Measurements from ENCODE around the gene PRSS53. TPM values are rescaled to one million over a fixed set of nuclear protein-coding genes. Genes with fewer than 3 reads are reported as not detected.
A peak's percentile ranks its signal among the peaks of the same experiment; 100 is the strongest.

The PRSS53 gene
- total RNA-seq, 4 donors from 2014 or later: 2.3 to 3.8 (median 2.7) TPM

DNA sequence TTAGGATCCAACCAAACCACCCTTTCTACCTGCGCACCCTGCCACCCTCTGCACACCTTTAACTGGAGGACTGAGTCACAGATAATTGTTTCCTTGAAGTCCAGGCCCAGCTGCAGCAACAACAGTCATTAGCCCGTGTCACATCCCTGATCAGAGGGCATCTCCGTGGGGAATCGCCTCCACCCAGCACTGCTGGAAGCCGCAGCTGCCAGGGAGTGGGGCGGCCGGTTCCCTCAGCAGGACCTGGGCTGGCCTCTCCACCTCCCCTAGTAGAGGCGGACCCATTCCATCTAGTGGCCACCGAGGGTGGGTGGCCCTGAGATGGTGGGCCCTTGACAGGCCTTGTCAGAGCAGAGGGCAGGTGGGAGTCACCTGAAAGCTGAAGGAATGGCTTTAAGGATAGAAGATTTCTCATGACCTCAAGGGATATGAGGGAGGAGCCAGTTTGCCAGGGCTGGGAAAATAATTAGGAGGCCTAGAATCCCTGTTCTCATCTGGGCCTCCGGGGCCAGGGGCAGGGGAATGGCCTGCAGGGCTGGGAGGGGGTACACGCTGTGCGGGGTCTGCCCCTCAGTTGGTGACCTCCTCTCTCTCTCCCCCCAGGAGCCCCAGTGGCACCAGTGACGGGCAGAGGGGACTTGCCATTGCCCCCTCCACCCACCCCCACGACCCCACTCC is 6.2 kb downstream of the PRSS53 start:
- DNase-seq (ENCODE audit: low spot score in 2 of 2): no peak
- intact Hi-C loops (cut with DNase I; ENCODE audit: low total_unique reads): no loop called here
- WGBS, 2 donors: 65 to 78% methylated on average over 12 to 13 of the region's 14 CpGs
- TF ChIP-seq, protein P1, sequence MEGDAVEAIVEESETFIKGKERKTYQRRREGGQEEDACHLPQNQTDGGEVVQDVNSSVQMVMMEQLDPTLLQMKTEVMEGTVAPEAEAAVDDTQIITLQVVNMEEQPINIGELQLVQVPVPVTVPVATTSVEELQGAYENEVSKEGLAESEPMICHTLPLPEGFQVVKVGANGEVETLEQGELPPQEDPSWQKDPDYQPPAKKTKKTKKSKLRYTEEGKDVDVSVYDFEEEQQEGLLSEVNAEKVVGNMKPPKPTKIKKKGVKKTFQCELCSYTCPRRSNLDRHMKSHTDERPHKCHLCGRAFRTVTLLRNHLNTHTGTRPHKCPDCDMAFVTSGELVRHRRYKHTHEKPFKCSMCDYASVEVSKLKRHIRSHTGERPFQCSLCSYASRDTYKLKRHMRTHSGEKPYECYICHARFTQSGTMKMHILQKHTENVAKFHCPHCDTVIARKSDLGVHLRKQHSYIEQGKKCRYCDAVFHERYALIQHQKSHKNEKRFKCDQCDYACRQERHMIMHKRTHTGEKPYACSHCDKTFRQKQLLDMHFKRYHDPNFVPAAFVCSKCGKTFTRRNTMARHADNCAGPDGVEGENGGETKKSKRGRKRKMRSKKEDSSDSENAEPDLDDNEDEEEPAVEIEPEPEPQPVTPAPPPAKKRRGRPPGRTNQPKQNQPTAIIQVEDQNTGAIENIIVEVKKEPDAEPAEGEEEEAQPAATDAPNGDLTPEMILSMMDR (IDR thresholded peaks at IDR 0.05): no peak
- no peak for TF ChIP-seq POLR2A (IDR thresholded peaks at IDR 0.05)
- H3K4me3 ChIP-seq (ENCODE audit: low read depth, poor library complexity, severe bottlenecking): no peak overlapping the region

DNA sequence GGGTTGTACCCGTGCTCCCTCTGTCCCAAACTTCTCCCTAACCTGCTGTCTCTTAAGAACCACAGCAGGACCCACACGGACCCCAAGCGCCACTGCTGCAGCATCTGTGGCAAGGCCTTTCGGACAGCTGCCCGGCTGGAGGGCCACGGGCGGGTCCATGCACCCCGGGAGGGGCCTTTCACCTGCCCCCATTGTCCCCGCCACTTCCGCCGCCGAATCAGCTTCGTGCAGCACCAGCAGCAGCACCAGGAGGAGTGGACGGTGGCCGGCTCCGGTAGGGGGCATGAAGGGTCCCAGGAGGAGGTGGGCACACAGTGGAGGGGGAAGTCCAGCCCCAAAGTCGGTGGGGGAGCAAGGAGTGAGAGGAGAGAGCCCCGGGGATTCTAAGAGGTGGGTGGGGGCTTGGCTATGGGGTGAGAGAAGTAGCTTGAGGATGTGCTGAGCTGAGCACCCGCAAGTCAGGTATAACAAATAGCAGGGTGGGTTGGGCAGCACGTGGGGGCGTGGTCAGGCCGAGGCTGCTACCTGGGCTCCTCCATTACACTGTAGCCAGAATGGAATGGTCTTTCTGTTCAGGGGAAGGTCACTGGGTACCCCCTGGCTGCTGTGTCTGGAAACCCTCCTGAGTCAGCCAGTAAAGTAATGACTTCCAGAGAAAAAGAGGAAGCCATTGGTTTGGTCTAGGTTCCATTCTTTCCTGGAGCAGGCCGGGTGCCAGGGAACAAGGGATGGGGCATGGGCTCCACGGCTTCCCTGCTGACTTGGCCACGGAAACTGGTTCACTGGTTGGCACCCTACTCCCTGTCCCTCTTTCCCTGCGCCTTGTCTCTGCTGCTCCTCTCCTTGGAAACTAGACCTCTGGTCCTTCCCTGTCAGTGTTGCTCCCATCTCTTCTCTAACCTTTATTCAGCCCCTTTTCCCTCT is 7.1 kb downstream of the PRSS53 start:
- TF ChIP-seq, protein P1 (IDR thresholded peaks at IDR 0.05): no peak
- no peak overlapping the region for H3K4me3 ChIP-seq (ENCODE audit: low read depth, poor library complexity, severe bottlenecking)
- peak in 1 of 2 donors; percentile 85 for DNase-seq (ENCODE audit: low spot score in 2 of 2)
- WGBS, 2 donors: 82 to 83% methylated on average over 26 of the region's 26 CpGs
- intact Hi-C loops (cut with DNase I; ENCODE audit: low total_unique reads): no loop called here

DNA sequence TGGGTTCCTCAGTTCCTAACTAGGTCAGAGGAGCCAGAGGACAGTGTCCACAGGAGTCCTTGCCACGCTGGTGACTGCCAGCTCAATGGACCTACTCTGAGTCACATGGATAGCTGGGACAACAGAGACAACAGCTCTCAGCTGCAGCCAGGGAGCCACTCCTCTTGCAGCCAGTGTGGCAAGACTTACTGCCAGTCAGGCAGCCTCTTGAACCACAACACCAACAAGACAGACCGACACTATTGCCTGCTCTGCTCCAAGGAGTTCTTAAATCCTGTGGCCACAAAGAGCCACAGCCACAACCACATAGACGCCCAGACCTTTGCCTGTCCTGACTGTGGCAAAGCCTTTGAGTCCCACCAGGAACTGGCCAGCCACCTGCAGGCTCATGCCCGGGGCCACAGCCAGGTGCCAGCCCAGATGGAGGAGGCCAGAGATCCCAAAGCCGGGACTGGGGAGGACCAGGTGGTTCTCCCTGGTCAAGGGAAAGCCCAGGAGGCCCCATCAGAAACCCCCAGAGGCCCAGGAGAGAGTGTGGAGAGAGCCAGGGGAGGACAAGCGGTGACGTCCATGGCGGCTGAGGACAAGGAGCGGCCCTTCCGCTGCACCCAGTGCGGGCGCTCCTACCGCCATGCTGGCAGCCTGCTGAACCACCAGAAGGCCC is 7.9 kb downstream of the PRSS53 start:
- no peak overlapping the region for H3K4me3 ChIP-seq (ENCODE audit: low read depth, poor library complexity, severe bottlenecking)
- intact Hi-C loops (cut with DNase I; ENCODE audit: low total_unique reads): no loop called here
- no peak for DNase-seq (ENCODE audit: low spot score in 2 of 2)
- 84 to 93% methylated on average over 11 to 13 of the region's 13 CpGs for WGBS, 2 donors
- TF ChIP-seq, protein P1 (IDR thresholded peaks at IDR 0.05): no peak
- TF ChIP-seq POLR2A (IDR thresholded peaks at IDR 0.05): no peak

DNA sequence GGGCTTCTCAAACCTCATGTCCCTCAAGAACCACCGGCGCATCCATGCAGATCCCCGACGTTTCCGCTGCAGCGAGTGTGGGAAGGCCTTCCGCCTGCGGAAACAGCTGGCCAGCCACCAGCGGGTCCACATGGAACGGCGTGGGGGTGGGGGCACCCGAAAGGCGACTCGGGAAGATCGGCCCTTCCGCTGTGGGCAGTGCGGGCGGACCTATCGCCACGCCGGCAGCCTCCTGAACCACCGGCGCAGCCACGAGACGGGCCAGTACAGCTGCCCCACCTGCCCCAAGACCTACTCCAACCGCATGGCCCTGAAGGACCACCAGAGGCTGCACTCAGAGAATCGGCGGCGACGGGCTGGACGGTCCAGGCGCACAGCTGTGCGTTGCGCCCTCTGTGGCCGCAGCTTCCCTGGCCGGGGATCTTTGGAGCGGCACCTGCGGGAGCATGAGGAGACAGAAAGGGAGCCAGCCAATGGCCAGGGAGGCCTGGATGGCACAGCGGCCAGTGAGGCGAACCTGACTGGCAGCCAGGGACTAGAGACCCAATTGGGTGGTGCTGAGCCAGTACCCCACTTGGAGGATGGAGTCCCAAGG is 8.6 kb downstream of the PRSS53 start:
- DNase-seq (ENCODE audit: low spot score in 2 of 2): no peak
- TF ChIP-seq, protein P1 (IDR thresholded peaks at IDR 0.05): no peak
- TF ChIP-seq POLR2A (IDR thresholded peaks at IDR 0.05): no peak
- WGBS, 2 donors: 93 to 96% methylated on average over 39 to 40 of the region's 40 CpGs
- H3K4me3 ChIP-seq (ENCODE audit: low read depth, poor library complexity, severe bottlenecking): no peak overlapping the region
- intact Hi-C loops (cut with DNase I; ENCODE audit: low total_unique reads): no loop called here

DNA sequence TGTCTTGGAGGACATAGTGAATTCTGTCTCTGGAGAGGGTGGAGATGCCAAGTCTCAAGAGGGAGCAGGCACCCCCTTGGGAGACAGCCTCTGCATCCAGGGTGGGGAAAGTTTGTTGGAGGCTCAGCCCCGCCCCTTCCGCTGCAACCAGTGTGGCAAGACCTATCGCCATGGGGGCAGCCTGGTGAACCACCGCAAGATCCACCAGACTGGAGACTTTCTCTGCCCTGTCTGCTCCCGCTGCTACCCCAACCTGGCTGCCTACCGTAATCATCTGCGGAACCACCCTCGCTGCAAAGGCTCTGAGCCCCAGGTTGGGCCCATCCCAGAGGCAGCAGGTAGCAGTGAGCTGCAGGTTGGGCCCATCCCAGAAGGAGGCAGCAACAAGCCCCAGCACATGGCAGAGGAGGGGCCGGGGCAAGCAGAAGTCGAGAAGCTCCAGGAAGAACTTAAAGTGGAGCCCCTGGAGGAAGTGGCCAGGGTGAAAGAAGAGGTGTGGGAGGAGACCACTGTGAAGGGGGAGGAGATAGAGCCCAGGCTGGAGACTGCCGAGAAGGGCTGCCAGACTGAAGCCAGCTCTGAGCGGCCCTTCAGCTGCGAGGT is 9.3 kb downstream of the PRSS53 start:
- no peak overlapping the region for H3K4me3 ChIP-seq (ENCODE audit: low read depth, poor library complexity, severe bottlenecking)
- DNase-seq (ENCODE audit: low spot score in 2 of 2): no peak
- 84 to 86% methylated on average over 13 of the region's 13 CpGs for WGBS, 2 donors
- no peak for TF ChIP-seq POLR2A (IDR thresholded peaks at IDR 0.05)
- TF ChIP-seq, protein P1 (IDR thresholded peaks at IDR 0.05): no peak
- intact Hi-C loops (cut with DNase I; ENCODE audit: low total_unique reads): no loop called here

Measured in lower leg skin (tissue), 4 donors.